GM18867 (cell line): Measurements from ENCODE around the gene NOP9.

Experiments
- ATAC-seq: cut with Tn5 transposase; IDR thresholded peaks from one replicate; pipeline ENCODE4 v1.9.1; 2021; ENCODE audit warnings: mild to moderate bottlenecking, moderate library complexity; ENCODE audit not compliant: unreplicated experiment

NOP9 gene

GRCh38 chr14:24280797-24281460, 18.7 kb upstream of the NOP9 start:
- no peak for ATAC-seq

GRCh38 chr14:24281636-24282035, 18.0 kb upstream of the NOP9 start:
- no peak for ATAC-seq

- no peak for ATAC-seq
Observed at GRCh38 chr14:24282736-24283135, 16.9 kb upstream of the NOP9 start.

GRCh38 chr14:24283796-24284460, 15.7 kb upstream of the NOP9 start:
- no peak for ATAC-seq

GRCh38 chr14:24284501-24285035, 15.1 kb upstream of the NOP9 start:
- no peak for ATAC-seq

- ATAC-seq: no peak
Observed at GRCh38 chr14:24285351-24285750, 14.3 kb upstream of the NOP9 start.

GRCh38 chr14:24286996-24287395, 12.7 kb upstream of the NOP9 start:
- no peak for ATAC-seq

GRCh38 chr14:24289649-24290280, 9.9 kb upstream of the NOP9 start:
- ATAC-seq: no peak

GRCh38 chr14:24290746-24291145, 8.9 kb upstream of the NOP9 start:
- no peak for ATAC-seq

GRCh38 chr14:24291446-24292117, 8.1 kb upstream of the NOP9 start:
- ATAC-seq: no peak

GRCh38 chr14:24292118-24292807, 7.4 kb upstream of the NOP9 start:
- ATAC-seq: no peak

GRCh38 chr14:24293525-24293924, 6.1 kb upstream of the NOP9 start:
- no peak for ATAC-seq

- ATAC-seq: peak; percentile 55
Observed at GRCh38 chr14:24296341-24297157, 3.1 kb upstream of the NOP9 start.

- peak; percentile 2 for ATAC-seq
Observed at GRCh38 chr14:24297190-24297964, 2.3 kb upstream of the NOP9 start.

- no peak for ATAC-seq
Observed at GRCh38 chr14:24298892-24299254, 777 bp upstream of the NOP9 start.

GRCh38 chr14:24300326-24300980, 803 bp downstream of the NOP9 start:
- ATAC-seq: no peak

GRCh38 chr14:24304019-24304387, 4.4 kb downstream of the NOP9 start:
- no peak for ATAC-seq

GRCh38 chr14:24307156-24307574, 7.5 kb downstream of the NOP9 start:
- ATAC-seq: no peak
